GM21723 (cell line): Measurements from ENCODE around the gene AUH.
"Not testable (repeated sequence)": the region's sequence is repeated elsewhere in the genome, so short reads cannot be mapped to it uniquely, and the experiment has no call there.

ENCODE experiments used
- ATAC-seq: cut with Tn5 transposase; IDR thresholded peaks from one replicate; pipeline ENCODE4 v1.9.1; 2021; ENCODE audit warnings: mild to moderate bottlenecking, moderate library complexity; ENCODE audit not compliant: unreplicated experiment

AUH gene, protein sequence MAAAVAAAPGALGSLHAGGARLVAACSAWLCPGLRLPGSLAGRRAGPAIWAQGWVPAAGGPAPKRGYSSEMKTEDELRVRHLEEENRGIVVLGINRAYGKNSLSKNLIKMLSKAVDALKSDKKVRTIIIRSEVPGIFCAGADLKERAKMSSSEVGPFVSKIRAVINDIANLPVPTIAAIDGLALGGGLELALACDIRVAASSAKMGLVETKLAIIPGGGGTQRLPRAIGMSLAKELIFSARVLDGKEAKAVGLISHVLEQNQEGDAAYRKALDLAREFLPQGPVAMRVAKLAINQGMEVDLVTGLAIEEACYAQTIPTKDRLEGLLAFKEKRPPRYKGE

GRCh38 chr9:91361291-91362050 is at the start of gene AUH:
Gene AUH (minus strand): TSS chr9:91361918. CDS start chr9:91361889, 29 bp downstream.
- peak; percentile 84 for ATAC-seq

GRCh38 chr9:91411096-91411771 is 49.5 kb upstream of the AUH start:
- no peak for ATAC-seq

- no peak for ATAC-seq
Measured at GRCh38 chr9:91410161-91410560, 48.4 kb upstream of the AUH start.

GRCh38 chr9:91408475-91408874 is 46.8 kb upstream of the AUH start:
- ATAC-seq, result no peak

GRCh38 chr9:91407580-91408318 is 46.0 kb upstream of the AUH start:
- no peak for ATAC-seq

- no peak for ATAC-seq
Measured at GRCh38 chr9:91405343-91406077, 43.8 kb upstream of the AUH start.

- ATAC-seq, result no peak
Measured at GRCh38 chr9:91403665-91404543, 42.2 kb upstream of the AUH start.

DNA sequence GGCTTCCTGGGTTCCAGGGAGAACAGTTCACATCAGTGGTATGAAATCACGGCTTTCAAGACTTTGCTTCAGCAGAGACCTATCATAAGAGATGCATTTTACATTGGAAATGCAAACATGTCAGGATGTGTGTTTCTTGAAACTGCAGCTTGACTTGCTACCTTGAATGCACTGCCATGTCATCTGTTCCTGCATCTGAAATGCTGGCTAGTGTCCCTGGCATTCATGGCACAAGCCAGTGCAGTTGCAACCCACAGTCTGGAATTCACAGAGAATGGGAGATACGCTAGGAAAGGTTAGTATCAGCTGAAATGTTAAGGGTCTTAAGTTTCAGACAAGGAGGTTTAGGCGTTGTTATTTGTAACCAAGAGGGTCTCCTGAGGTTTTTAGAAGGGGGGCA is 37.2 kb upstream of the AUH start:
- no peak for ATAC-seq

- peak; percentile 77 for ATAC-seq
Measured at GRCh38 chr9:91395553-91396471, 34.1 kb upstream of the AUH start.

- no peak for ATAC-seq
Measured at GRCh38 chr9:91395106-91395552, 33.4 kb upstream of the AUH start.

DNA sequence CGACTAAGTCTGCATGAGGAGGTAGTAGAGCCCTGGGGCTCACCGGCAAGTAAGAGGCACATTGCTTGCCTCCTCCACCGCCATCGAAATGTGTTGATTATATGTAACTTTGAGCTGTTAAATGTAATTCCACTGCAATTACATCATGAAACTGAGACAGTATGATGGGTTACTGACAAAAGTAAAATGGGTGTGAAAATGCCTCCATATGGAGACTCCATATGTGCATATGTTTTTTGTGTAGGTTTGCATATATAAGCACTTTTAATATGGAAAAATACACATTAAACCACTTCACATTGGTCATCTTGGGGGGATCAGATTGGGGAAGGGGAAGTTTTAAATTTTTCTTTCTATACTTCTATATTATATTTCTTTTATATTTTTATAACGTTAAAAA is 32.1 kb upstream of the AUH start:
- ATAC-seq, result no peak

GRCh38 chr9:91392435-91392834 is 30.7 kb upstream of the AUH start:
- ATAC-seq, result no peak

- no peak for ATAC-seq
Measured at GRCh38 chr9:91391818-91392217, 30.1 kb upstream of the AUH start.

GRCh38 chr9:91391412-91391811 is 29.7 kb upstream of the AUH start:
- no peak for ATAC-seq

- ATAC-seq, result not testable (repeated sequence)
Measured at GRCh38 chr9:91389686-91390085, 28.0 kb upstream of the AUH start.

DNA sequence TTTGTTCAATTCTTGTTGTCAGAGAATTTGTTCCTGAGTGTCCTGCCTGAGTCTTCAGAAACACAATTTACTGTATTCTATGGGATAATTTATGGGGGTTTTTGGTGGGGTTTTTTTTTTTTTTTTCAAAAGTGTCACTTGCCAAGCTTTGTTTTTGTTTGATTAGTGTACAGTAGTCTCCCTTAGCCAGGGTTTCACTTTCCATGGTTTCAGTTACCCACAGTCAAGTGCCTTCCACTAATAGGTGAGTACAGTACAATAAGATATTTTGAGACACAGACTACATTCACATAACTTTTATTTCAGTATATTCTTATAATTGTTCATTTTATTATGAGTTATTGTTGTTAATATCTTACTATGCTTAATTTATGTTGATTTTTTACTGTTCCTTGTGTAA is 25.0 kb upstream of the AUH start:
- ATAC-seq, result no peak

- ATAC-seq, result no peak
Measured at GRCh38 chr9:91384954-91385353, 23.2 kb upstream of the AUH start.

DNA sequence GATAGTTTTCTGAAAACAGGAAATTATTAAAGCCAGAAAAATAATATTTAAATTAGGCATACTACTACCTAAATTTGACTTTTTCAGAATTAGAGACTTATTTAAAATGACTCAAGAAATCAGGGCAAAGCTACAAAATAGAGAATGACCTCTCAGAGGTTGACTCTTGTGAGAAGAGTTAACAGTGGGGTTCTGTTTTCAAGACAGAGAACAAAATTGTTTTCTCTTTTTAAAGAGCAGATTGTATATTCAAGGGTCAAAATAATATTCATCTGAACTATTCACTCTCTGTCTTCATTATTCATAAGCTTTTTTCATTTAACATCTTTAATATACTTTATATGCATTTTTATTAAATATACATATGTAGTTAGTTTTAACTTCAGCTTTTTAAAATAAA is 21.9 kb upstream of the AUH start:
- no peak for ATAC-seq
